Measurements from ENCODE around the gene SELENBP1. TPM values are rescaled to one million over a fixed set of nuclear protein-coding genes. Genes with fewer than 3 reads are reported as not detected.
A peak's percentile ranks its signal among the peaks of the same experiment; 100 is the strongest.

SELENBP1 gene
- total RNA-seq = 10 to 100 TPM; 35.4 to 39.2 TPM
- 40.1 TPM for polyA plus RNA-seq (2013, experiment 1 of 2)
- polyA plus RNA-seq (2013, experiment 2 of 2) = 37.3 TPM
- long read RNA-seq, experiment 1, transcript SELENBP1-201 (12 exons, 1,752 nt) = major isoform, 6 of 19 reads
- long read RNA-seq, experiment 1, partial matches to known transcripts = 6 of 19 reads
- long read RNA-seq, experiment 1, other reads (novel, unspliced or antisense) = 6 of 19 reads
- long read RNA-seq, experiment 2, transcript SELENBP1-214 (10 exons, 2,128 nt) = minor isoform, 16 of 109 reads
- long read RNA-seq, experiment 2, transcript SELENBP1-201 (12 exons, 1,752 nt) = major isoform, 56 of 109 reads
- long read RNA-seq, experiment 2, transcript SELENBP1-218 (11 exons, 1,963 nt) = minor isoform, 15 of 109 reads
- long read RNA-seq, experiment 2, partial matches to known transcripts = 7 of 109 reads
- long read RNA-seq, experiment 2, other reads (novel, unspliced or antisense) = 15 of 109 reads
- long read RNA-seq, experiment 3, transcript SELENBP1-218 (11 exons, 1,963 nt) = minor isoform, 38 of 239 reads
- long read RNA-seq, experiment 3, transcript SELENBP1-214 (10 exons, 2,128 nt) = minor isoform, 11 of 239 reads
- long read RNA-seq, experiment 3, transcript SELENBP1-201 (12 exons, 1,752 nt) = major isoform, 149 of 239 reads
- long read RNA-seq, experiment 3, partial matches to known transcripts = 10 of 239 reads
- long read RNA-seq, experiment 3, other reads (novel, unspliced or antisense) = 25 of 239 reads
- long read RNA-seq, experiment 4, transcript SELENBP1-218 (11 exons, 1,963 nt) = minor isoform, 7 of 47 reads
- long read RNA-seq, experiment 4, transcript SELENBP1-201 (12 exons, 1,752 nt) = major isoform, 30 of 47 reads
- long read RNA-seq, experiment 4, partial matches to known transcripts = 3 of 47 reads
- long read RNA-seq, experiment 4, other reads (novel, unspliced or antisense) = 6 of 47 reads

GRCh38 chr1:151372058-151372934 lies at the start of gene SELENBP1:
Gene SELENBP1, minus strand, starts transcription at chr1:151372705. Its CDS starts 64 bp downstream, at chr1:151372641.
- H3K36me3 Mint-ChIP-seq (ENCODE audit: low read depth) = peaks cover 4% of the 10 kb centered on the region
- no peaks in the 10 kb centered on the region for H3K9me3 ChIP-seq (ENCODE audit: control insufficient read depth, low read length)
- H3K9me3 Mint-ChIP-seq = no peaks in the 10 kb centered on the region
- peaks cover 6% of the 10 kb centered on the region for H3K4me1 ChIP-seq (ENCODE audit: control insufficient read depth, insufficient read depth, low read length)
- WGBS, 2 experiments (ENCODE audit: insufficient coverage in 1 of 2, insufficient read length in 1 of 2) = 15 to 35% methylated on average over 6 to 10 of the region's 11 CpGs
- peaks cover 1% of the 10 kb centered on the region for H3K27me3 Mint-ChIP-seq (ENCODE audit: insufficient read depth)
- peak within 1 kb of the TSS; percentile 77 for H3K27ac ChIP-seq (ENCODE audit: low read depth, low read length)
- peak; percentile 86 for DNase-seq
- no peak for TF ChIP-seq CTCF (conservative IDR thresholded peaks at IDR 0.05)
- peak within 1 kb of the TSS; percentile 59 for H3K4me3 Mint-ChIP-seq
- no peaks in the 10 kb centered on the region for H3K27me3 ChIP-seq (ENCODE audit: control insufficient read depth, insufficient read depth, low read length, poor library complexity, severe bottlenecking)
- H3K9ac ChIP-seq (ENCODE audit: extremely low read depth, low read length, poor library complexity, severe bottlenecking) = peak within 1 kb of the TSS; percentile 30
- no peaks in the 10 kb centered on the region for H3K36me3 ChIP-seq (ENCODE audit: control insufficient read depth, insufficient read depth, low read length)
- H3K4me1 Mint-ChIP-seq = peaks cover 12% of the 10 kb centered on the region
- H3K27ac Mint-ChIP-seq = peak within 1 kb of the TSS; percentile 91
- peak within 1 kb of the TSS; percentile 75 for H3K4me3 ChIP-seq (ENCODE audit: low read length)

GRCh38 chr1:151419819-151420218 lies 47.3 kb upstream of the SELENBP1 start:
- no peaks in the 10 kb centered on the region for H3K27me3 Mint-ChIP-seq (ENCODE audit: insufficient read depth)
- Histone ChIP-seq H3K9me3 (ENCODE audit: control insufficient read depth, low read length) (no peaks in the 10 kb centered on the region), H3K9ac (ENCODE audit: extremely low read depth, low read length, poor library complexity, severe bottlenecking) (no peak overlapping the region), H3K27me3 (ENCODE audit: control insufficient read depth, insufficient read depth, low read length, poor library complexity, severe bottlenecking) (no peaks in the 10 kb centered on the region), H3K4me1 (ENCODE audit: control insufficient read depth, insufficient read depth, low read length) (no peaks in the 10 kb centered on the region), H3K4me3 (ENCODE audit: low read length) (no peak overlapping the region), H3K36me3 (ENCODE audit: control insufficient read depth, insufficient read depth, low read length) (peaks cover 83% of the 10 kb centered on the region), H3K27ac (ENCODE audit: low read depth, low read length) (no peak overlapping the region)
- H3K4me3 Mint-ChIP-seq = no peak overlapping the region
- 0 to 78% methylated on average over 1 to 5 of the region's 5 CpGs for WGBS, 2 experiments (ENCODE audit: insufficient coverage in 1 of 2, insufficient read length in 1 of 2)
- H3K27ac Mint-ChIP-seq = no peak overlapping the region
- no peaks in the 10 kb centered on the region for H3K9me3 Mint-ChIP-seq
- no peaks in the 10 kb centered on the region for H3K4me1 Mint-ChIP-seq
- TF ChIP-seq CTCF (conservative IDR thresholded peaks at IDR 0.05) = no peak
- H3K36me3 Mint-ChIP-seq (ENCODE audit: low read depth) = peaks cover 76% of the 10 kb centered on the region
- no peak for DNase-seq

- H3K4me1 ChIP-seq (ENCODE audit: control insufficient read depth, insufficient read depth, low read length) = no peaks in the 10 kb centered on the region
- no peaks in the 10 kb centered on the region for H3K27me3 Mint-ChIP-seq (ENCODE audit: insufficient read depth)
- H3K4me3 ChIP-seq (ENCODE audit: low read length) = no peak overlapping the region
- TF ChIP-seq CTCF (conservative IDR thresholded peaks at IDR 0.05) = no peak
- H3K27me3 ChIP-seq (ENCODE audit: control insufficient read depth, insufficient read depth, low read length, poor library complexity, severe bottlenecking) = no peaks in the 10 kb centered on the region
- no peaks in the 10 kb centered on the region for H3K9me3 Mint-ChIP-seq
- no peaks in the 10 kb centered on the region for H3K9me3 ChIP-seq (ENCODE audit: control insufficient read depth, low read length)
- H3K36me3 ChIP-seq (ENCODE audit: control insufficient read depth, insufficient read depth, low read length) = peaks cover 81% of the 10 kb centered on the region
- no peak overlapping the region for H3K27ac Mint-ChIP-seq
- no peak overlapping the region for H3K9ac ChIP-seq (ENCODE audit: extremely low read depth, low read length, poor library complexity, severe bottlenecking)
- H3K4me3 Mint-ChIP-seq = no peak overlapping the region
- no peaks in the 10 kb centered on the region for H3K4me1 Mint-ChIP-seq
- no peak for DNase-seq
- H3K36me3 Mint-ChIP-seq (ENCODE audit: low read depth) = peaks cover 70% of the 10 kb centered on the region
- H3K27ac ChIP-seq (ENCODE audit: low read depth, low read length) = no peak overlapping the region
- WGBS, 2 experiments (ENCODE audit: insufficient coverage in 1 of 2, insufficient read length in 1 of 2) = 96 to 100% methylated on average over 3 of the region's 3 CpGs
Observed at GRCh38 chr1:151418081-151418480, 45.6 kb upstream of the SELENBP1 start.

Measured in endodermal cell (in vitro differentiated cells).